ENCODE data around the gene HOXD11. TPM values are rescaled to one million over a fixed set of nuclear protein-coding genes. Genes with fewer than 3 reads are reported as not detected.

Gene HOXD11
- total and polyA plus RNA-seq, 2 experiments from 2014 or later: not detected

- TF ChIP-seq, protein P1, sequence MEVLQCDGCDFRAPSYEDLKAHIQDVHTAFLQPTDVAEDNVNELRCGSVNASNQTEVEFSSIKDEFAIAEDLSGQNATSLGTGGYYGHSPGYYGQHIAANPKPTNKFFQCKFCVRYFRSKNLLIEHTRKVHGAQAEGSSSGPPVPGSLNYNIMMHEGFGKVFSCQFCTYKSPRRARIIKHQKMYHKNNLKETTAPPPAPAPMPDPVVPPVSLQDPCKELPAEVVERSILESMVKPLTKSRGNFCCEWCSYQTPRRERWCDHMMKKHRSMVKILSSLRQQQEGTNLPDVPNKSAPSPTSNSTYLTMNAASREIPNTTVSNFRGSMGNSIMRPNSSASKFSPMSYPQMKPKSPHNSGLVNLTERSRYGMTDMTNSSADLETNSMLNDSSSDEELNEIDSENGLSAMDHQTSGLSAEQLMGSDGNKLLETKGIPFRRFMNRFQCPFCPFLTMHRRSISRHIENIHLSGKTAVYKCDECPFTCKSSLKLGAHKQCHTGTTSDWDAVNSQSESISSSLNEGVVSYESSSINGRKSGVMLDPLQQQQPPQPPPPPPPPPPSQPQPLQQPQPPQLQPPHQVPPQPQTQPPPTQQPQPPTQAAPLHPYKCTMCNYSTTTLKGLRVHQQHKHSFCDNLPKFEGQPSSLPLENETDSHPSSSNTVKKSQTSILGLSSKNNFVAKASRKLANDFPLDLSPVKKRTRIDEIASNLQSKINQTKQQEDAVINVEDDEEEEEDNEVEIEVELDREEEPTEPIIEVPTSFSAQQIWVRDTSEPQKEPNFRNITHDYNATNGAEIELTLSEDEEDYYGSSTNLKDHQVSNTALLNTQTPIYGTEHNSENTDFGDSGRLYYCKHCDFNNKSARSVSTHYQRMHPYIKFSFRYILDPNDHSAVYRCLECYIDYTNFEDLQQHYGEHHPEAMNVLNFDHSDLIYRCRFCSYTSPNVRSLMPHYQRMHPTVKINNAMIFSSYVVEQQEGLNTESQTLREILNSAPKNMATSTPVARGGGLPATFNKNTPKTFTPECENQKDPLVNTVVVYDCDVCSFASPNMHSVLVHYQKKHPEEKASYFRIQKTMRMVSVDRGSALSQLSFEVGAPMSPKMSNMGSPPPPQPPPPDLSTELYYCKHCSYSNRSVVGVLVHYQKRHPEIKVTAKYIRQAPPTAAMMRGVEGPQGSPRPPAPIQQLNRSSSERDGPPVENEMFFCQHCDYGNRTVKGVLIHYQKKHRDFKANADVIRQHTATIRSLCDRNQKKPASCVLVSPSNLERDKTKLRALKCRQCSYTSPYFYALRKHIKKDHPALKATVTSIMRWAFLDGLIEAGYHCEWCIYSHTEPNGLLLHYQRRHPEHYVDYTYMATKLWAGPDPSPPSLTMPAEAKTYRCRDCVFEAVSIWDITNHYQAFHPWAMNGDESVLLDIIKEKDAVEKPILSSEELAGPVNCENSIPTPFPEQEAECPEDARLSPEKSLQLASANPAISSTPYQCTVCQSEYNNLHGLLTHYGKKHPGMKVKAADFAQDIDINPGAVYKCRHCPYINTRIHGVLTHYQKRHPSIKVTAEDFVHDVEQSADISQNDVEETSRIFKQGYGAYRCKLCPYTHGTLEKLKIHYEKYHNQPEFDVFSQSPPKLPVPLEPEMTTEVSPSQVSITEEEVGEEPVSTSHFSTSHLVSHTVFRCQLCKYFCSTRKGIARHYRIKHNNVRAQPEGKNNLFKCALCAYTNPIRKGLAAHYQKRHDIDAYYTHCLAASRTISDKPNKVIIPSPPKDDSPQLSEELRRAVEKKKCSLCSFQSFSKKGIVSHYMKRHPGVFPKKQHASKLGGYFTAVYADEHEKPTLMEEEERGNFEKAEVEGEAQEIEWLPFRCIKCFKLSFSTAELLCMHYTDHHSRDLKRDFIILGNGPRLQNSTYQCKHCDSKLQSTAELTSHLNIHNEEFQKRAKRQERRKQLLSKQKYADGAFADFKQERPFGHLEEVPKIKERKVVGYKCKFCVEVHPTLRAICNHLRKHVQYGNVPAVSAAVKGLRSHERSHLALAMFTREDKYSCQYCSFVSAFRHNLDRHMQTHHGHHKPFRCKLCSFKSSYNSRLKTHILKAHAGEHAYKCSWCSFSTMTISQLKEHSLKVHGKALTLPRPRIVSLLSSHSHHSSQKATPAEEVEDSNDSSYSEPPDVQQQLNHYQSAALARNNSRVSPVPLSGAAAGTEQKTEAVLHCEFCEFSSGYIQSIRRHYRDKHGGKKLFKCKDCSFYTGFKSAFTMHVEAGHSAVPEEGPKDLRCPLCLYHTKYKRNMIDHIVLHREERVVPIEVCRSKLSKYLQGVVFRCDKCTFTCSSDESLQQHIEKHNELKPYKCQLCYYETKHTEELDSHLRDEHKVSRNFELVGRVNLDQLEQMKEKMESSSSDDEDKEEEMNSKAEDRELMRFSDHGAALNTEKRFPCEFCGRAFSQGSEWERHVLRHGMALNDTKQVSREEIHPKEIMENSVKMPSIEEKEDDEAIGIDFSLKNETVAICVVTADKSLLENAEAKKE (CRISPR knock-in tag; IDR thresholded peaks at IDR 0.05): no peak
- TF ChIP-seq, protein P2, sequence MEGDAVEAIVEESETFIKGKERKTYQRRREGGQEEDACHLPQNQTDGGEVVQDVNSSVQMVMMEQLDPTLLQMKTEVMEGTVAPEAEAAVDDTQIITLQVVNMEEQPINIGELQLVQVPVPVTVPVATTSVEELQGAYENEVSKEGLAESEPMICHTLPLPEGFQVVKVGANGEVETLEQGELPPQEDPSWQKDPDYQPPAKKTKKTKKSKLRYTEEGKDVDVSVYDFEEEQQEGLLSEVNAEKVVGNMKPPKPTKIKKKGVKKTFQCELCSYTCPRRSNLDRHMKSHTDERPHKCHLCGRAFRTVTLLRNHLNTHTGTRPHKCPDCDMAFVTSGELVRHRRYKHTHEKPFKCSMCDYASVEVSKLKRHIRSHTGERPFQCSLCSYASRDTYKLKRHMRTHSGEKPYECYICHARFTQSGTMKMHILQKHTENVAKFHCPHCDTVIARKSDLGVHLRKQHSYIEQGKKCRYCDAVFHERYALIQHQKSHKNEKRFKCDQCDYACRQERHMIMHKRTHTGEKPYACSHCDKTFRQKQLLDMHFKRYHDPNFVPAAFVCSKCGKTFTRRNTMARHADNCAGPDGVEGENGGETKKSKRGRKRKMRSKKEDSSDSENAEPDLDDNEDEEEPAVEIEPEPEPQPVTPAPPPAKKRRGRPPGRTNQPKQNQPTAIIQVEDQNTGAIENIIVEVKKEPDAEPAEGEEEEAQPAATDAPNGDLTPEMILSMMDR (conservative IDR thresholded peaks at IDR 0.05; ENCODE audit: low read depth in 2 of 2): no peak
- TF ChIP-seq ETS1 (IDR thresholded peaks at IDR 0.05) (no peak), CREB1 (CRISPR knock-in tag; IDR thresholded peaks at IDR 0.05; ENCODE audit: low read depth) (no peak), EZH2phosphoT487 (IDR thresholded peaks at IDR 0.05; ENCODE audit: unreplicated experiment) (peak; percentile 88), EZH2 (IDR thresholded peaks at IDR 0.05; ENCODE audit: low read depth, unreplicated experiment) (peak; percentile 93)
Observed at GRCh38 chr2:176122683-176123410, 15.8 kb downstream of the HOXD11 start, which contains the start of gene HOXD9 (continued).
